IMR-90 (cell line): ENCODE data around the gene MAGEA6. TPM values are rescaled to one million over a fixed set of nuclear protein-coding genes. Genes with fewer than 3 reads are reported as not detected.

Experiments used
- polyA plus RNA-seq, 3 experiments: library from polyadenylated mRNA; depleted of rRNA; stranded (reverse); fragments of >200 nt; gene quantifications; 2 replicates each; pipeline ENCODE4 v1.2.3, GENCODE V29; 2012; ENCODE audit warnings: low replicate concordance in 1 of 3
- total RNA-seq: library from RNA; depleted of rRNA; stranded (reverse); fragments of >200 nt; gene quantifications from 2 replicates; pipeline ENCODE4 v1.2.3, GENCODE V29; 2012; rRNA removed

Gene MAGEA6
- total and polyA plus RNA-seq, 2 of the 4 experiments (the other 2 are of a cell fraction) = not detected

Other genes starting within 250 kb of the MAGEA6 start
- gene GABRQ, start 131.8 kb downstream of the MAGEA6 start, total RNA-seq = under 0.01 TPM in 1 of 2 replicates, not detected in the other
- gene GABRQ, start 131.8 kb downstream of the MAGEA6 start, polyA plus RNA-seq (2012; rRNA removed) = 0.03 TPM in 2 replicates
- gene MAGEA3, start 70.9 kb downstream of the MAGEA6 start, total RNA-seq = not detected in 2 replicates
- not detected in 2 replicates for gene MAGEA3, start 70.9 kb downstream of the MAGEA6 start, polyA plus RNA-seq (2012; rRNA removed)
- not detected in 2 replicates for gene CSAG2, start 60.4 kb downstream of the MAGEA6 start, total RNA-seq
- gene CSAG2, start 60.4 kb downstream of the MAGEA6 start, polyA plus RNA-seq (2012; rRNA removed) = not detected in 2 replicates
- gene MAGEA2B, start 55.1 kb downstream of the MAGEA6 start, total RNA-seq = not detected in 2 replicates
- not detected in 2 replicates for gene MAGEA2B, start 55.1 kb downstream of the MAGEA6 start, polyA plus RNA-seq (2012; rRNA removed)
- not detected in 2 replicates for gene CSAG1, start 36.0 kb downstream of the MAGEA6 start, total RNA-seq
- gene CSAG1, start 36.0 kb downstream of the MAGEA6 start, polyA plus RNA-seq (2012; rRNA removed) = not detected in 2 replicates
- gene MAGEA12, start 35.9 kb downstream of the MAGEA6 start, total RNA-seq = not detected in 2 replicates
- gene MAGEA12, start 35.9 kb downstream of the MAGEA6 start, polyA plus RNA-seq (2012; rRNA removed) = not detected in 2 replicates
- gene MAGEA2, start 15.8 kb downstream of the MAGEA6 start, total RNA-seq = not detected in 2 replicates
- gene MAGEA2, start 15.8 kb downstream of the MAGEA6 start, polyA plus RNA-seq (2012; rRNA removed) = not detected in 2 replicates
- not detected in 2 replicates for gene CSAG3, start 10.5 kb downstream of the MAGEA6 start, total RNA-seq
- not detected in 2 replicates for gene CSAG3, start 10.5 kb downstream of the MAGEA6 start, polyA plus RNA-seq (2012; rRNA removed)
- 15.8 and 25.8 TPM in 2 replicates for gene CETN2, start 61.1 kb upstream of the MAGEA6 start, total RNA-seq
- 31.2 and 34.0 TPM in 2 replicates for gene CETN2, start 61.1 kb upstream of the MAGEA6 start, polyA plus RNA-seq (2012; rRNA removed)
- gene NSDHL, start 61.4 kb upstream of the MAGEA6 start, total RNA-seq = 20.8 and 22.8 TPM in 2 replicates
- gene NSDHL, start 61.4 kb upstream of the MAGEA6 start, polyA plus RNA-seq (2012; rRNA removed) = 26.0 and 27.1 TPM in 2 replicates
- gene ZNF185, start 128.4 kb upstream of the MAGEA6 start, total RNA-seq = 3.2 and 3.6 TPM in 2 replicates
- gene ZNF185, start 128.4 kb upstream of the MAGEA6 start, polyA plus RNA-seq (2012; rRNA removed) = 6.2 and 6.3 TPM in 2 replicates
- gene PNMA5, start 224.4 kb upstream of the MAGEA6 start, total RNA-seq = not detected in 2 replicates
- gene PNMA5, start 224.4 kb upstream of the MAGEA6 start, polyA plus RNA-seq (2012; rRNA removed) = not detected in 2 replicates